ENCODE data around the gene LTN1.
"Not testable (repeated sequence)": the region's sequence is repeated elsewhere in the genome, so short reads cannot be mapped to it uniquely, and the experiment has no call there.

LTN1 gene

GRCh38 chr21:29011236-29011635 lies 18.6 kb upstream of the LTN1 start:
- not testable (repeated sequence) for H3K27ac ChIP-seq (ENCODE audit: low read length); H3K9me3 ChIP-seq (ENCODE audit: control insufficient read depth in 1 of 2, low read length in 2 of 2); H3K4me3 ChIP-seq (ENCODE audit: low read depth in 1 of 2, low read length in 2 of 2); H3K4me1 ChIP-seq (ENCODE audit: control insufficient read depth in 1 of 2, insufficient read depth in 2 of 2, low read length in 2 of 2); H3K27me3 ChIP-seq (ENCODE audit: low read depth, low read length)
- H3K36me3 ChIP-seq (ENCODE audit: control insufficient read depth in 1 of 2, insufficient read depth in 2 of 2, low read length in 2 of 2): peaks cover 10 to 23% of the 10 kb centered on the region in 2 donors

- Histone ChIP-seq H3K4me3 (ENCODE audit: low read depth in 1 of 2, low read length in 2 of 2) (no peak overlapping the region), H3K27me3 (ENCODE audit: low read depth, low read length) (no peaks in the 10 kb centered on the region), H3K9me3 (ENCODE audit: control insufficient read depth in 1 of 2, low read length in 2 of 2) (no peaks in the 10 kb centered on the region), H3K36me3 (ENCODE audit: control insufficient read depth in 1 of 2, insufficient read depth in 2 of 2, low read length in 2 of 2) (peaks cover 10 to 28% of the 10 kb centered on the region in 2 donors), H3K27ac (ENCODE audit: low read length) (no peak overlapping the region), H3K4me1 (ENCODE audit: control insufficient read depth in 1 of 2, insufficient read depth in 2 of 2, low read length in 2 of 2) (no peaks in the 10 kb centered on the region)
These were observed 15.7 kb upstream of the LTN1 start for GRCh38 chr21:29008367-29008766.

- no peak overlapping the region for H3K4me3 ChIP-seq (ENCODE audit: low read depth in 1 of 2, low read length in 2 of 2)
- no peak overlapping the region for H3K27ac ChIP-seq (ENCODE audit: low read length)
- no peaks in the 10 kb centered on the region for H3K27me3 ChIP-seq (ENCODE audit: low read depth, low read length)
- no peaks in the 10 kb centered on the region for H3K4me1 ChIP-seq (ENCODE audit: control insufficient read depth in 1 of 2, insufficient read depth in 2 of 2, low read length in 2 of 2)
- H3K9me3 ChIP-seq (ENCODE audit: control insufficient read depth in 1 of 2, low read length in 2 of 2): no peaks in the 10 kb centered on the region
- H3K36me3 ChIP-seq (ENCODE audit: control insufficient read depth in 1 of 2, insufficient read depth in 2 of 2, low read length in 2 of 2): peaks cover 10 to 28% of the 10 kb centered on the region in 2 donors
These were observed 15.1 kb upstream of the LTN1 start for GRCh38 chr21:29007810-29008209.

GRCh38 chr21:29007135-29007534 lies 14.5 kb upstream of the LTN1 start:
- H3K9me3 ChIP-seq (ENCODE audit: control insufficient read depth in 1 of 2, low read length in 2 of 2): no peaks in the 10 kb centered on the region
- H3K4me1 ChIP-seq (ENCODE audit: control insufficient read depth in 1 of 2, insufficient read depth in 2 of 2, low read length in 2 of 2): no peaks in the 10 kb centered on the region
- no peaks in the 10 kb centered on the region for H3K27me3 ChIP-seq (ENCODE audit: low read depth, low read length)
- H3K4me3 ChIP-seq (ENCODE audit: low read depth in 1 of 2, low read length in 2 of 2): no peak overlapping the region
- peaks cover 10 to 28% of the 10 kb centered on the region in 2 donors for H3K36me3 ChIP-seq (ENCODE audit: control insufficient read depth in 1 of 2, insufficient read depth in 2 of 2, low read length in 2 of 2)
- no peak overlapping the region for H3K27ac ChIP-seq (ENCODE audit: low read length)

- Histone ChIP-seq H3K36me3 (ENCODE audit: control insufficient read depth in 1 of 2, insufficient read depth in 2 of 2, low read length in 2 of 2) (peaks cover 10 to 28% of the 10 kb centered on the region in 2 donors), H3K9me3 (ENCODE audit: control insufficient read depth in 1 of 2, low read length in 2 of 2) (no peaks in the 10 kb centered on the region), H3K4me1 (ENCODE audit: control insufficient read depth in 1 of 2, insufficient read depth in 2 of 2, low read length in 2 of 2) (no peaks in the 10 kb centered on the region), H3K27me3 (ENCODE audit: low read depth, low read length) (no peaks in the 10 kb centered on the region), H3K27ac (ENCODE audit: low read length) (no peak overlapping the region), H3K4me3 (ENCODE audit: low read depth in 1 of 2, low read length in 2 of 2) (no peak overlapping the region)
These were observed 13.0 kb upstream of the LTN1 start for GRCh38 chr21:29005696-29006095.

- peak overlapping the region; percentile 65 to 94 for H3K4me3 ChIP-seq (ENCODE audit: low read depth in 1 of 2, low read length in 2 of 2)
- no peaks in the 10 kb centered on the region for H3K9me3 ChIP-seq (ENCODE audit: control insufficient read depth in 1 of 2, low read length in 2 of 2)
- no peaks in the 10 kb centered on the region for H3K4me1 ChIP-seq (ENCODE audit: control insufficient read depth in 1 of 2, insufficient read depth in 2 of 2, low read length in 2 of 2)
- no peaks in the 10 kb centered on the region for H3K27me3 ChIP-seq (ENCODE audit: low read depth, low read length)
- peak overlapping the region; percentile 99 for H3K27ac ChIP-seq (ENCODE audit: low read length)
- peaks cover 0 to 12% of the 10 kb centered on the region in 2 donors for H3K36me3 ChIP-seq (ENCODE audit: control insufficient read depth in 1 of 2, insufficient read depth in 2 of 2, low read length in 2 of 2)
These were observed 9.9 kb upstream of the LTN1 start for GRCh38 chr21:29002442-29003144.

GRCh38 chr21:28993293-28993629 lies 584 bp upstream of the LTN1 start:
- Histone ChIP-seq H3K36me3 (ENCODE audit: control insufficient read depth in 1 of 2, insufficient read depth in 2 of 2, low read length in 2 of 2) (no peaks in the 10 kb centered on the region), H3K4me1 (ENCODE audit: control insufficient read depth in 1 of 2, insufficient read depth in 2 of 2, low read length in 2 of 2) (peaks cover 16% of the 10 kb centered on the region in 2 donors)

GRCh38 chr21:28991861-28992525 lies 684 bp downstream of the LTN1 start:
- Histone ChIP-seq H3K27ac (ENCODE audit: low read length) (peak overlapping the region; percentile 94), H3K9me3 (ENCODE audit: control insufficient read depth in 1 of 2, low read length in 2 of 2) (no peaks in the 10 kb centered on the region), H3K36me3 (ENCODE audit: control insufficient read depth in 1 of 2, insufficient read depth in 2 of 2, low read length in 2 of 2) (no peaks in the 10 kb centered on the region), H3K4me1 (ENCODE audit: control insufficient read depth in 1 of 2, insufficient read depth in 2 of 2, low read length in 2 of 2) (peaks cover 16% of the 10 kb centered on the region in 2 donors), H3K4me3 (ENCODE audit: low read depth in 1 of 2, low read length in 2 of 2) (peak overlapping the region; percentile 76 to 90), H3K27me3 (ENCODE audit: low read depth, low read length) (no peaks in the 10 kb centered on the region)

More at GRCh38 chr21:28993293-28993629, 584 bp upstream of the LTN1 start:
- Histone ChIP-seq H3K4me3 (ENCODE audit: low read depth in 1 of 2, low read length in 2 of 2) (peak overlapping the region; percentile 76 to 90), H3K27me3 (ENCODE audit: low read depth, low read length) (no peaks in the 10 kb centered on the region), H3K9me3 (ENCODE audit: control insufficient read depth in 1 of 2, low read length in 2 of 2) (no peaks in the 10 kb centered on the region), H3K27ac (ENCODE audit: low read length) (peak overlapping the region; percentile 94)

- H3K9me3 ChIP-seq (ENCODE audit: control insufficient read depth in 1 of 2, low read length in 2 of 2); H3K27me3 ChIP-seq (ENCODE audit: low read depth, low read length); H3K4me3 ChIP-seq (ENCODE audit: low read depth in 1 of 2, low read length in 2 of 2); H3K27ac ChIP-seq (ENCODE audit: low read length): not testable (repeated sequence)
- H3K4me1 ChIP-seq (ENCODE audit: control insufficient read depth in 1 of 2, insufficient read depth in 2 of 2, low read length in 2 of 2): peaks cover 13 to 16% of the 10 kb centered on the region in 2 donors
- peaks cover 11 to 16% of the 10 kb centered on the region in 2 donors for H3K36me3 ChIP-seq (ENCODE audit: control insufficient read depth in 1 of 2, insufficient read depth in 2 of 2, low read length in 2 of 2)
These were observed 4.5 kb downstream of the LTN1 start for GRCh38 chr21:28988146-28988545.

GRCh38 chr21:28986677-28987076 lies 6.0 kb downstream of the LTN1 start:
- Histone ChIP-seq H3K36me3 (ENCODE audit: control insufficient read depth in 1 of 2, insufficient read depth in 2 of 2, low read length in 2 of 2) (peaks cover 23 to 31% of the 10 kb centered on the region in 2 donors), H3K27ac (ENCODE audit: low read length) (no peak overlapping the region), H3K9me3 (ENCODE audit: control insufficient read depth in 1 of 2, low read length in 2 of 2) (no peaks in the 10 kb centered on the region), H3K4me1 (ENCODE audit: control insufficient read depth in 1 of 2, insufficient read depth in 2 of 2, low read length in 2 of 2) (peaks cover 8 to 11% of the 10 kb centered on the region in 2 donors), H3K4me3 (ENCODE audit: low read depth in 1 of 2, low read length in 2 of 2) (no peak overlapping the region), H3K27me3 (ENCODE audit: low read depth, low read length) (no peaks in the 10 kb centered on the region)

GRCh38 chr21:28982637-28983036 lies 10.0 kb downstream of the LTN1 start:
- Histone ChIP-seq H3K36me3 (ENCODE audit: control insufficient read depth in 1 of 2, insufficient read depth in 2 of 2, low read length in 2 of 2) (peaks cover 39 to 51% of the 10 kb centered on the region in 2 donors), H3K9me3 (ENCODE audit: control insufficient read depth in 1 of 2, low read length in 2 of 2) (no peaks in the 10 kb centered on the region), H3K4me1 (ENCODE audit: control insufficient read depth in 1 of 2, insufficient read depth in 2 of 2, low read length in 2 of 2) (no peaks in the 10 kb centered on the region), H3K4me3 (ENCODE audit: low read depth in 1 of 2, low read length in 2 of 2) (no peak overlapping the region), H3K27me3 (ENCODE audit: low read depth, low read length) (no peaks in the 10 kb centered on the region), H3K27ac (ENCODE audit: low read length) (no peak overlapping the region)
